ENCODE measurements around the gene WDR27.

DNA sequence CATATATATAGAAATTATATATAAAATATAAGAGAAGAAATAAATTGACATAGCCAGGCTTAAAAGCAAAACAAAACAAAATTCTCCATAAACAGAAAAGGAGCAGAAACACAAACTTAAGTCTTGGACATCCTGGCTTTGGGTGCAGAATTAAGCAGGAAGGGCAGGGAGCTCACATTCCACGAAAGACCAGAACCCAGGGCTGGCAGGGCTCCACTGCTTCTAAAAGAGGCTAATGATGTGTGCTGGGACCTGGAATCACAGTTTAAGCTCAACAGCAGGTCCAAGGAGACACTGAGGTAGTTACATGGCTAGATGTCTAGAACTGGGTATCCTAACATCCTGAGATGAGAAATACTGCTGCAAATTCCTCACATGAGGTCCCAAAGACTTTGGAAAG is 210.3 kb downstream of the WDR27 start:
- TF ChIP-seq, protein P1, sequence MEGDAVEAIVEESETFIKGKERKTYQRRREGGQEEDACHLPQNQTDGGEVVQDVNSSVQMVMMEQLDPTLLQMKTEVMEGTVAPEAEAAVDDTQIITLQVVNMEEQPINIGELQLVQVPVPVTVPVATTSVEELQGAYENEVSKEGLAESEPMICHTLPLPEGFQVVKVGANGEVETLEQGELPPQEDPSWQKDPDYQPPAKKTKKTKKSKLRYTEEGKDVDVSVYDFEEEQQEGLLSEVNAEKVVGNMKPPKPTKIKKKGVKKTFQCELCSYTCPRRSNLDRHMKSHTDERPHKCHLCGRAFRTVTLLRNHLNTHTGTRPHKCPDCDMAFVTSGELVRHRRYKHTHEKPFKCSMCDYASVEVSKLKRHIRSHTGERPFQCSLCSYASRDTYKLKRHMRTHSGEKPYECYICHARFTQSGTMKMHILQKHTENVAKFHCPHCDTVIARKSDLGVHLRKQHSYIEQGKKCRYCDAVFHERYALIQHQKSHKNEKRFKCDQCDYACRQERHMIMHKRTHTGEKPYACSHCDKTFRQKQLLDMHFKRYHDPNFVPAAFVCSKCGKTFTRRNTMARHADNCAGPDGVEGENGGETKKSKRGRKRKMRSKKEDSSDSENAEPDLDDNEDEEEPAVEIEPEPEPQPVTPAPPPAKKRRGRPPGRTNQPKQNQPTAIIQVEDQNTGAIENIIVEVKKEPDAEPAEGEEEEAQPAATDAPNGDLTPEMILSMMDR (IDR thresholded peaks at IDR 0.05; ENCODE audit: low read length) = no peak
- no peak for TF ChIP-seq EZH2 (optimal IDR thresholded peaks at IDR 0.05; ENCODE audit: low read depth, low read length)
